IPS DF 19.7 (cell line): Measurements from ENCODE around the gene POU2F1.
"Not testable (repeated sequence)": the region's sequence is repeated elsewhere in the genome, so short reads cannot be mapped to it uniquely, and the experiment has no call there.

Experiments
- DNase-seq: peaks from one replicate; pipeline ENCODE4 v3.0.0-alpha.2; 2013; ENCODE audit warnings: low read depth, low spot score

Gene POU2F1

GRCh38 chr1:167231873-167232450 lies 11.3 kb downstream of the POU2F1 start:
- no peak for DNase-seq

- DNase-seq, result no peak
These were observed 12.1 kb downstream of the POU2F1 start for GRCh38 chr1:167232801-167233200.

GRCh38 chr1:167233373-167233772 lies 12.7 kb downstream of the POU2F1 start:
- no peak for DNase-seq

GRCh38 chr1:167237000-167237399 lies 16.3 kb downstream of the POU2F1 start:
- no peak for DNase-seq

GRCh38 chr1:167238713-167239112 lies 18.0 kb downstream of the POU2F1 start:
- no peak for DNase-seq

- no peak for DNase-seq
These were observed 18.6 kb downstream of the POU2F1 start for GRCh38 chr1:167239257-167239656.

- no peak for DNase-seq
These were observed 23.6 kb downstream of the POU2F1 start for GRCh38 chr1:167244244-167244643.

- DNase-seq, result not testable (repeated sequence)
These were observed 24.5 kb downstream of the POU2F1 start for GRCh38 chr1:167245168-167245567.

- no peak for DNase-seq
These were observed 26.3 kb downstream of the POU2F1 start for GRCh38 chr1:167246971-167247370.

GRCh38 chr1:167247754-167248153 lies 27.1 kb downstream of the POU2F1 start:
- no peak for DNase-seq

- DNase-seq, result no peak
These were observed 28.3 kb downstream of the POU2F1 start for GRCh38 chr1:167248707-167249642.

GRCh38 chr1:167249702-167250101 lies 29.0 kb downstream of the POU2F1 start:
- DNase-seq, result no peak

GRCh38 chr1:167250482-167250881 lies 29.8 kb downstream of the POU2F1 start:
- DNase-seq, result no peak

- DNase-seq, result no peak
These were observed 30.8 kb downstream of the POU2F1 start for GRCh38 chr1:167251472-167251871.

- no peak for DNase-seq
These were observed 32.3 kb downstream of the POU2F1 start for GRCh38 chr1:167252986-167253385.

- no peak for DNase-seq
These were observed 38.2 kb downstream of the POU2F1 start for GRCh38 chr1:167258858-167259257.

- no peak for DNase-seq
These were observed 42.1 kb downstream of the POU2F1 start for GRCh38 chr1:167262836-167263235.

GRCh38 chr1:167263344-167263743 lies 42.7 kb downstream of the POU2F1 start:
- no peak for DNase-seq

- no peak for DNase-seq
These were observed 43.3 kb downstream of the POU2F1 start for GRCh38 chr1:167263819-167264464.

- no peak for DNase-seq
These were observed 46.3 kb downstream of the POU2F1 start for GRCh38 chr1:167266965-167267364.

GRCh38 chr1:167268347-167268787 lies 47.7 kb downstream of the POU2F1 start:
- no peak for DNase-seq

GRCh38 chr1:167270349-167271092 lies 49.8 kb downstream of the POU2F1 start:
- DNase-seq, result no peak
